LNCaP clone FGC (cell line): ENCODE results near the gene MAPK1IP1L.
"Not testable (repeated sequence)": the region's sequence is repeated elsewhere in the genome, so short reads cannot be mapped to it uniquely, and the experiment has no call there.

Experiments
- DNase-seq: peaks from one replicate; pipeline ENCODE4 v3.0.0-alpha.2; 2011; ENCODE audit warnings: low read depth
- H3K4me3 ChIP-seq: 2 replicates; pipeline ENCODE4 v1.5.1; 2011; ENCODE audit warnings: mild to moderate bottlenecking, low read depth, low read length, control low read depth
- CTCF ChIP-seq: IDR thresholded peaks from 2 replicates; pipeline ENCODE4 v1.5.1; 2012; ENCODE audit warnings: mild to moderate bottlenecking; ENCODE audit not compliant: control insufficient read depth, insufficient read depth; ENCODE audit errors: extremely low read depth

The MAPK1IP1L gene

GRCh38 chr14:55077170-55078151, 26.0 kb downstream of the MAPK1IP1L start:
- no peak for DNase-seq
- no peak for TF ChIP-seq CTCF

GRCh38 chr14:55079961-55080360, 28.5 kb downstream of the MAPK1IP1L start:
- not testable (repeated sequence) for DNase-seq, H3K4me3 ChIP-seq

More at GRCh38 chr14:55077170-55078151, 26.0 kb downstream of the MAPK1IP1L start:
- no peak overlapping the region for H3K4me3 ChIP-seq

- H3K4me3 ChIP-seq, result no peak overlapping the region
- no peak for DNase-seq
- TF ChIP-seq CTCF, result no peak
Measured at GRCh38 chr14:55084401-55085059, 33.1 kb downstream of the MAPK1IP1L start.

GRCh38 chr14:55085060-55085660, 33.7 kb downstream of the MAPK1IP1L start:
- TF ChIP-seq CTCF, result no peak
- DNase-seq, result no peak
- H3K4me3 ChIP-seq, result no peak overlapping the region

- TF ChIP-seq CTCF, result no peak
- DNase-seq, result no peak
- H3K4me3 ChIP-seq, result no peak overlapping the region
Measured at GRCh38 chr14:55086938-55087337, 35.5 kb downstream of the MAPK1IP1L start.

- TF ChIP-seq CTCF, result no peak
- no peak overlapping the region for H3K4me3 ChIP-seq
- DNase-seq, result no peak
Measured at GRCh38 chr14:55088356-55088755, 36.9 kb downstream of the MAPK1IP1L start.

GRCh38 chr14:55092341-55092740, 40.9 kb downstream of the MAPK1IP1L start:
- no peak for TF ChIP-seq CTCF
- H3K4me3 ChIP-seq, result no peak overlapping the region
- no peak for DNase-seq
